ENCODE results near the gene SART1.
"Not testable (repeated sequence)": the region's sequence is repeated elsewhere in the genome, so short reads cannot be mapped to it uniquely, and the experiment has no call there.

The SART1 gene

DNA sequence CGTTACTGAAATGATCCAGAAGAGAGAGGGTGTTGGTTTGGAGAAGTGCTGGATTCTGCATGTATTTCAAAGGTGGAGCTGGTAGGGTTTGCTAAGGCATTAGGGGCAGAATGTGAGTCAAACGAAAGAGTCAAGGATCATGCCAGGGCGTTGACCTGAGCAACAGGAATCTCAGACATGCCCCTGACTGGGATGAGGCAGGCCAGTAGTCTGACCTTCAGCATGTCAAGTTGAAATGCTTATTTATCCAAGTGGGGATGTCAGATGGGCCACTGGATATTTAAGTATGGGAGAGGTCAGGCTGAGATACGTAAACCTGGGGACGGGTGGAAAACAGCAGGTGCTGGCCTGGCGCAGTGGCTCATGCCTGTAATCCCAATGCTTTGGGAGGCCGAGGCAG lies 19.0 kb upstream of the SART1 start:
- no peak for TF ChIP-seq POLR2AphosphoS5 (IDR thresholded peaks at IDR 0.05; ENCODE audit: borderline replicate concordance, low read depth, low read length)
- TF ChIP-seq EZH2 (IDR thresholded peaks at IDR 0.05), result no peak
- no peak for TF ChIP-seq FOXP2 (optimal IDR thresholded peaks at IDR 0.05; ENCODE audit: control extremely low read depth, extremely low read length, insufficient read depth)
- H3K27ac ChIP-seq, result no peak overlapping the region
- H3K9ac ChIP-seq (ENCODE audit: insufficient read length), result no peak overlapping the region
- no peak for DNase-seq (ENCODE audit: low read depth, low spot score)
- H3K9me3 ChIP-seq (ENCODE audit: low read depth, low read length), result no peaks in the 10 kb centered on the region
- no peaks in the 10 kb centered on the region for H3K36me3 ChIP-seq (ENCODE audit: insufficient read depth, low read length)
- H3K4me3 ChIP-seq, result no peak overlapping the region

- TF ChIP-seq POLR2AphosphoS5 (IDR thresholded peaks at IDR 0.05; ENCODE audit: borderline replicate concordance, low read depth, low read length) (no peak), EZH2 (IDR thresholded peaks at IDR 0.05) (no peak), FOXP2 (optimal IDR thresholded peaks at IDR 0.05; ENCODE audit: control extremely low read depth, extremely low read length, insufficient read depth) (no peak)
- no peak for DNase-seq (ENCODE audit: low read depth, low spot score)
These were observed 17.3 kb upstream of the SART1 start for GRCh38 chr11:65944191-65944590.

GRCh38 chr11:65944767-65945166 lies 16.8 kb upstream of the SART1 start:
- no peaks in the 10 kb centered on the region for H3K9me3 ChIP-seq (ENCODE audit: low read depth, low read length)
- H3K4me3 ChIP-seq, result no peak overlapping the region
- no peak for DNase-seq (ENCODE audit: low read depth, low spot score)
- no peak overlapping the region for H3K27ac ChIP-seq
- TF ChIP-seq POLR2AphosphoS5 (IDR thresholded peaks at IDR 0.05; ENCODE audit: borderline replicate concordance, low read depth, low read length) (no peak), EZH2 (IDR thresholded peaks at IDR 0.05) (no peak), FOXP2 (optimal IDR thresholded peaks at IDR 0.05; ENCODE audit: control extremely low read depth, extremely low read length, insufficient read depth) (no peak)
- H3K36me3 ChIP-seq (ENCODE audit: insufficient read depth, low read length), result no peaks in the 10 kb centered on the region
- no peak overlapping the region for H3K9ac ChIP-seq (ENCODE audit: insufficient read length)

More at GRCh38 chr11:65944191-65944590, 17.3 kb upstream of the SART1 start:
- H3K4me3 ChIP-seq, result no peak overlapping the region
- no peaks in the 10 kb centered on the region for H3K36me3 ChIP-seq (ENCODE audit: insufficient read depth, low read length)
- H3K27ac ChIP-seq, result no peak overlapping the region
- H3K9me3 ChIP-seq (ENCODE audit: low read depth, low read length), result no peaks in the 10 kb centered on the region
- no peak overlapping the region for H3K9ac ChIP-seq (ENCODE audit: insufficient read length)

DNA sequence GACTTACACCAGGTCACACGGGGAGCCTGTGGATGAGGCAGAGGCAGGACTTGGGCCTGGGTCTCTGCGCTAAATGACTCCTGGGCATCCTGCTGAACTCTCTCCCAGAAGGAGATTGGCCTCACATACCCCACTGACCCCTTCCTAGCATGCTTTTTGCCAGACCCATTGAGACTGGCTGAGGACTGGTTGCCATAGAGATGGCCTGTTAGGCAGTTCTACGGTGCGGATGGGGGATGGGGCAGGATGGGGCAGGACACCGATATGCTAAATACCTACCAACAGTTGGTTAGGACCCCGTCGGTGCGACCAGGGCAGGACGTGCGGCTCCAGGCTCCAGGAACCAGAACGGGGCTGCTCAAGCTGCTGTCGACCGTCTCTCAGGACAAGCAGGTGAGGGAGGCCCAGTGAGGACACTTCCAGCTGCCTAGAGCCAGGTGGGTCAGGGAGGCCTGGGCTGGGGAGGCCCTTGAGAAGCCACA lies 16.1 kb upstream of the SART1 start, which contains the start of gene TSGA10IP:
TSS of gene TSGA10IP (plus strand) at position 51 of the 482 bp plus-strand sequence. CDS start at position 247, 196 bp downstream.
- TF ChIP-seq FOXP2 (optimal IDR thresholded peaks at IDR 0.05; ENCODE audit: control extremely low read depth, extremely low read length, insufficient read depth), result no peak
- TF ChIP-seq POLR2AphosphoS5 (IDR thresholded peaks at IDR 0.05; ENCODE audit: borderline replicate concordance, low read depth, low read length), result no peak
- no peak for TF ChIP-seq EZH2 (IDR thresholded peaks at IDR 0.05)
- H3K9ac ChIP-seq (ENCODE audit: insufficient read length), result no peak within 1 kb of the TSS
- no peak within 1 kb of the TSS for H3K4me3 ChIP-seq

DNA sequence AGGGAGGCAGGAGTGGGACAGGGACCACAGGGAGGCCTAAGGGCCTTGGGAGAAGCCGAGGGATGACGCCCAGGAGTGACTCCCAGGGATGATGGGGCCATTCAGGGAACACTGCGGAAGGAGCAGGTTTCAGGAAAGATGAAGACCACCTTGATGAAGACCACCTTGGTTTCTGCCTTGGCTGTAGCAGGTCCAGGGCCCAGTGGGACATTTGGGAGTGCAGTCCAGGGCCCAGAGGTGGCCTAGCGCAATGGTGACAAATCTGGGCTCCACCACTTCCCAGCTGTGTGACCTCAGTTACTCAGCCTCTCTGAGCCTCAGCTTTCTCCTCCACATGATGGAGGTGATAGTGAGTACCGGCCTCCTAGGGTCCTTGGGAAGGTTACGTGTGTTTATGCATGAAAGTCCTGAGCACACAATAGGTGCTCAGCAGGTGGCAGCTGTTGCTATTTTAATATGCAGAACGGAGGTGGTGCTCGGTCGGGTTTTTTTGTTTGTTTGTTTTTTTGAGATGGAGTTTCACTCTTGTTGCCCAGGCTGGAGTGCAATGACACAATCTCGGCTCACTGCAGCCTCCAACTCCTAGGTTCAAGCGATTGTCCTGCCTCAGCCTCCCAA lies 15.5 kb upstream of the SART1 start:
- no peak for TF ChIP-seq EZH2 (IDR thresholded peaks at IDR 0.05)
- TF ChIP-seq POLR2AphosphoS5 (IDR thresholded peaks at IDR 0.05; ENCODE audit: borderline replicate concordance, low read depth, low read length), result no peak
- no peak for TF ChIP-seq FOXP2 (optimal IDR thresholded peaks at IDR 0.05; ENCODE audit: control extremely low read depth, extremely low read length, insufficient read depth)
- Histone ChIP-seq H3K27ac (no peak overlapping the region), H3K9ac (ENCODE audit: insufficient read length) (no peak overlapping the region), H3K36me3 (ENCODE audit: insufficient read depth, low read length) (no peaks in the 10 kb centered on the region), H3K9me3 (ENCODE audit: low read depth, low read length) (no peaks in the 10 kb centered on the region), H3K4me3 (no peak overlapping the region)
- no peak for DNase-seq (ENCODE audit: low read depth, low spot score)

More for the DNA sequence above, 16.1 kb upstream of the SART1 start, which contains the start of gene TSGA10IP:
- no peak within 1 kb of the TSS for H3K27ac ChIP-seq
- DNase-seq (ENCODE audit: low read depth, low spot score), result no peak
- H3K36me3 ChIP-seq (ENCODE audit: insufficient read depth, low read length), result no peaks in the 10 kb centered on the region
- no peaks in the 10 kb centered on the region for H3K9me3 ChIP-seq (ENCODE audit: low read depth, low read length)

DNA sequence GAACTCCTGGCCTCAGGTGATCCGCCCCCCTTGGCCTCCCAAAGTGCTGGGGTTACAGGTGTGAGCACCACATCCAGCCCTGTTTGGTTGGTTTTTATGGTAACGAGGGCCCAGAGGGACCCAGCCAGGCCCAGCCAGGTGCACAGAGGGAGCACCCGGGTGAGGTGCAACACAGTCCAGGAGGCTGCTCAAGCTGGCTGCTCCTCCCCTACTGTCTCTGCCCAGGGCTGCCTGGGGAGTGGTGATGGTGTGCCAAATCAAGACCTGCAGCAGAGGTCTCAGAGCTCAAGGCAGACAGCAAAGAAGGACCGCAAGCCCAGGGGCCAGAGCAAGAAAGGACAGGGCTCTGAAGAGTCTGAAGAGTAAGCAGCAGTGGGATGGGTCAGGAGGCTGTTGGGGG lies 14.9 kb upstream of the SART1 start:
- H3K27ac ChIP-seq, result no peak overlapping the region
- H3K4me3 ChIP-seq, result no peak overlapping the region
- no peak for DNase-seq (ENCODE audit: low read depth, low spot score)
- H3K9me3 ChIP-seq (ENCODE audit: low read depth, low read length), result no peaks in the 10 kb centered on the region
- no peak overlapping the region for H3K9ac ChIP-seq (ENCODE audit: insufficient read length)
- TF ChIP-seq POLR2AphosphoS5 (IDR thresholded peaks at IDR 0.05; ENCODE audit: borderline replicate concordance, low read depth, low read length), result no peak
- TF ChIP-seq FOXP2 (optimal IDR thresholded peaks at IDR 0.05; ENCODE audit: control extremely low read depth, extremely low read length, insufficient read depth), result no peak
- TF ChIP-seq EZH2 (IDR thresholded peaks at IDR 0.05), result no peak
- no peaks in the 10 kb centered on the region for H3K36me3 ChIP-seq (ENCODE audit: insufficient read depth, low read length)

DNA sequence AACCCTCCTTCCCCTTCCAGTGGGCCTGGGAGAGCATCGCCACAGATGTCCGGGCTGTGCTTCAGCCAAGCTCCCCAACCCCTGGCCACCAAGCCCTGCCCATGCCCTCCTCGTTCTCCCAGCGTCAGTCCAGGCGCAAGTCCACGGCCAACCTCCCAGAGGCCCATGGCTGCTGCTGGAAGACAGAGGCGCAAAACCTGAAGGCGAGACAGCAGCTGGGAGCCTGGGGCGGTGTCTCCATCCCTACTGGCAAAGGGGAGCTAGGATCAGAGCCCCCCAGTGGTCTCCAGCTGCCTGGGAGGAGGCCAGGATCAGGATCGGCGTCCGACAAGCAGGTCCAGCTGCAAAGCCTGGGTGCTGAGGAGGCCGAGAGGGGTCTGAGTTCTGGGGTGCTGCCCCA lies 14.4 kb upstream of the SART1 start:
- Histone ChIP-seq H3K9ac (ENCODE audit: insufficient read length) (no peak overlapping the region), H3K36me3 (ENCODE audit: insufficient read depth, low read length) (no peaks in the 10 kb centered on the region), H3K27ac (no peak overlapping the region), H3K9me3 (ENCODE audit: low read depth, low read length) (no peaks in the 10 kb centered on the region), H3K4me3 (no peak overlapping the region)
- no peak for DNase-seq (ENCODE audit: low read depth, low spot score)
- TF ChIP-seq FOXP2 (optimal IDR thresholded peaks at IDR 0.05; ENCODE audit: control extremely low read depth, extremely low read length, insufficient read depth), result no peak

- DNase-seq (ENCODE audit: low read depth, low spot score), result no peak
- TF ChIP-seq FOXP2 (optimal IDR thresholded peaks at IDR 0.05; ENCODE audit: control extremely low read depth, extremely low read length, insufficient read depth) (no peak), POLR2AphosphoS5 (IDR thresholded peaks at IDR 0.05; ENCODE audit: borderline replicate concordance, low read depth, low read length) (no peak), EZH2 (IDR thresholded peaks at IDR 0.05) (no peak)
- Histone ChIP-seq H3K36me3 (ENCODE audit: insufficient read depth, low read length) (no peaks in the 10 kb centered on the region), H3K27ac (no peak overlapping the region), H3K9ac (ENCODE audit: insufficient read length) (no peak overlapping the region), H3K4me3 (no peak overlapping the region), H3K9me3 (ENCODE audit: low read depth, low read length) (no peaks in the 10 kb centered on the region)
These were observed 13.9 kb upstream of the SART1 start for GRCh38 chr11:65947603-65948125.

DNA sequence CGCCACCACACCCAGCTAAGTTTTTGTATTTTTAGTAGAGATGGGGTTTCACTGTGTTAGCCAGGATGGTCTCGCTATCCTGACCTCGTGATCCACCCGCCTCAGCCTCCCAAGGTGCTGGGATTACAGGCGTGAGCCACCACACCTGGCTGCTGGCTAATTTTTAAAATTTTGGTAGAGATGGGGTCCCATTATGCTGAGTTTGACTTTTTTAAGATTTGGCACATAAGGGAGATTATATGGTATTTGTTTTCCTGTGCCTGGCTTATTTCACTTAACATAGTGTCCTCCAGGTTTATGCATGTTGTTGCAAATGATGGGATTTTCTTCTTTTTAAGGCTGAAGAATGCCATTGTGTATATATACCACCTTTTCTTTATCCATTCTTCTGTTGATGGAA lies 10.8 kb upstream of the SART1 start:
- H3K9me3 ChIP-seq (ENCODE audit: low read depth, low read length); H3K36me3 ChIP-seq (ENCODE audit: insufficient read depth, low read length); H3K27ac ChIP-seq; H3K9ac ChIP-seq (ENCODE audit: insufficient read length); DNase-seq (ENCODE audit: low read depth, low spot score); H3K4me3 ChIP-seq: not testable (repeated sequence)

GRCh38 chr11:65951641-65952040 lies 9.9 kb upstream of the SART1 start:
- not testable (repeated sequence) for H3K36me3 ChIP-seq (ENCODE audit: insufficient read depth, low read length); H3K4me3 ChIP-seq; H3K9me3 ChIP-seq (ENCODE audit: low read depth, low read length); DNase-seq (ENCODE audit: low read depth, low spot score); H3K9ac ChIP-seq (ENCODE audit: insufficient read length); H3K27ac ChIP-seq

All from SK-N-MC (cell line).